Esophagus (tissue), 2 donors: Measurements from ENCODE around the gene CRIP2. TPM values are rescaled to one million over a fixed set of nuclear protein-coding genes. Genes with fewer than 3 reads are reported as not detected.

ENCODE experiments used
- H3K27ac ChIP-seq, 2 donors: one replicate each; pipeline ENCODE4 v1.5.1; 2013; ENCODE audit warnings: low read depth in 2 of 2, mild to moderate bottlenecking in 2 of 2, inconsistent platforms in 1 of 2, low read length in 1 of 2, moderate library complexity in 1 of 2
- H3K27me3 ChIP-seq, 2 donors: one replicate each; pipeline ENCODE4 v1.6.1; 2013; ENCODE audit warnings: low read length in 2 of 2, control low read depth in 1 of 2, mild to moderate bottlenecking in 1 of 2; ENCODE audit not compliant: insufficient read depth in 2 of 2, control insufficient read depth in 1 of 2
- H3K36me3 ChIP-seq, 2 donors: one replicate each; pipeline ENCODE4 v1.6.1; 2013; ENCODE audit warnings: low read length in 1 of 2; ENCODE audit not compliant: control insufficient read depth in 2 of 2, insufficient read depth in 2 of 2
- H3K4me1 ChIP-seq, 2 donors: one replicate each; pipeline ENCODE4 v1.6.1; 2013; ENCODE audit warnings: low read length in 1 of 2; ENCODE audit not compliant: control insufficient read depth in 2 of 2, insufficient read depth in 2 of 2
- H3K4me3 ChIP-seq, 2 donors: one replicate each; pipeline ENCODE4 v1.5.1; 2013; ENCODE audit warnings: low read length in 2 of 2, mild to moderate bottlenecking in 2 of 2, low read depth in 1 of 2, moderate library complexity in 1 of 2
- H3K9me3 ChIP-seq, 2 donors: one replicate each; pipeline ENCODE4 v1.6.1; 2013; ENCODE audit warnings: mild to moderate bottlenecking in 2 of 2, low read depth in 1 of 2, low read length in 1 of 2, moderate library complexity in 1 of 2; ENCODE audit not compliant: control insufficient read depth in 2 of 2, insufficient read depth in 1 of 2
- WGBS, 2 donors: extraction: QIAGEN DNeasy Blood & Tissue Kit; methylation state at CpG; one replicate each; pipeline ENCODE4 v1.1.7; 2013; 5-methylcytosine and 5-hydroxymethylcytosine counted together
- polyA plus RNA-seq, 2 donors: library from polyadenylated mRNA; stranded (reverse); fragments of 200-250 nt; gene quantifications; one replicate each; pipeline ENCODE4 v1.2.3, GENCODE V29; 2013
- donor health status: healthy with polysubstance abuse.
- donor health status: Bipolar disorder and iron deficiency.

Gene CRIP2
- polyA plus RNA-seq, 2 donors: 99.5 to 145 TPM

DNA sequence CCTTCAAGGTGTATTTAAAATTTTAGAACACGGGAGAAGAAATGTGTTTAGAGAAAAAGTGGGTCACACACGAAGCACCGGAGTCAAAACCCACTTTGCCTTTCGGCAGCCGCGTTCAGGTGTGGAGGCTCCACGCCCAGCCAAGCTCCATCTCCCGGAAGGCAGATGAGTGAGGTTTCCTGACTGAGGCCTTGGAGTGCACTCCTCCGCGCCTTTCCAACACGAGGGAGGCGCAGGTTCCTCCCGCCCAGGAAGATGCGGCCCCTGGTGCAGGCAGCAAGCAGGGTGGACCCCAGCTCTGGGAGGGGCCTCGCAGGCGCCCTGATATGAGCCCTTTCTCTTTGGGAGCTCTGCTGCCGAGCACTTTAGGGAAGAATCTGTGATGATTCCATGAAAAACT is 32.5 kb upstream of the CRIP2 start:
- Histone ChIP-seq H3K9me3 (peaks cover 0 to 3% of the 10 kb centered on the region in 2 donors), H3K4me1 (peaks cover 3 to 13% of the 10 kb centered on the region in 2 donors), H3K4me3 (no peak overlapping the region), H3K36me3 (peaks cover 0 to 14% of the 10 kb centered on the region in 2 donors), H3K27me3 (no peaks in the 10 kb centered on the region), H3K27ac (no peak overlapping the region)
- WGBS, 2 donors: 82% methylated on average over 17 of the region's 17 CpGs

GRCh38 chr14:105442834-105443233 is 31.8 kb upstream of the CRIP2 start:
- peaks cover 0 to 12% of the 10 kb centered on the region in 2 donors for H3K36me3 ChIP-seq
- H3K4me1 ChIP-seq: peaks cover 3 to 9% of the 10 kb centered on the region in 2 donors
- WGBS, 2 donors: 85 to 88% methylated on average over 12 of the region's 12 CpGs

DNA sequence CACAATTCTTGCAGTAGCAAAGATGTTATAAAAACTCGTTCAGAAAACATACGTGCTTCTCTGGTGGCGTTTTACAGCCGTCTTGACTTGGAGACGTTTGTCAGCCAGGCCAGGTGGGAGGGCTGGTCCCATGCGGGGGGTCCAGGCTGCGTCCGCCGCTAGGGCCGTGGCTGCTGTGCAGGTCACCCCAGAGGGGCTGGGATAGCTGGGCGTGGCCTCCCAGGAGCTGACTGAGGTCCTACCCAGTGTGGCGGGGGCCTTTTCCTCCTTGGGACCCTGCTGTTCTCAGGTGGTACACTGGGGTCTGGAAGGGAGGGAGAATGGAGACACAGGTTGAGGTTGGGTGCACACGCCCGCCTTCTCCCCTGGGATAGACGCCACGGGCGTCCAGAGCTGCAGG is 29.8 kb upstream of the CRIP2 start:
- H3K27ac ChIP-seq: no peak overlapping the region
- no peaks in the 10 kb centered on the region for H3K27me3 ChIP-seq
- peaks cover under 1 to 8% of the 10 kb centered on the region in 2 donors for H3K4me1 ChIP-seq
- no peak overlapping the region for H3K4me3 ChIP-seq
- H3K36me3 ChIP-seq: peaks cover 0 to 14% of the 10 kb centered on the region in 2 donors
- WGBS, 2 donors: 86 to 90% methylated on average over 17 of the region's 17 CpGs
- H3K9me3 ChIP-seq: no peaks in the 10 kb centered on the region

More at GRCh38 chr14:105442834-105443233, 31.8 kb upstream of the CRIP2 start:
- Histone ChIP-seq H3K27me3 (no peaks in the 10 kb centered on the region), H3K9me3 (no peaks in the 10 kb centered on the region), H3K4me3 (no peak overlapping the region), H3K27ac (no peak overlapping the region)

GRCh38 chr14:105445290-105445689 is 29.3 kb upstream of the CRIP2 start:
- H3K36me3 ChIP-seq: peaks cover 0 to 16% of the 10 kb centered on the region in 2 donors
- H3K27me3 ChIP-seq: no peaks in the 10 kb centered on the region
- no peak overlapping the region for H3K27ac ChIP-seq
- no peaks in the 10 kb centered on the region for H3K9me3 ChIP-seq
- 87 to 89% methylated on average over 24 of the region's 24 CpGs for WGBS, 2 donors
- peaks cover 0 to 4% of the 10 kb centered on the region in 2 donors for H3K4me1 ChIP-seq
- no peak overlapping the region for H3K4me3 ChIP-seq

GRCh38 chr14:105445901-105446845 is 28.4 kb upstream of the CRIP2 start:
- Histone ChIP-seq H3K4me3 (no peak overlapping the region), H3K36me3 (peaks cover 0 to 22% of the 10 kb centered on the region in 2 donors), H3K4me1 (no peaks in the 10 kb centered on the region), H3K27ac (no peak overlapping the region), H3K27me3 (no peaks in the 10 kb centered on the region), H3K9me3 (no peaks in the 10 kb centered on the region)
- WGBS, 2 donors: 90 to 93% methylated on average over 26 of the region's 26 CpGs

DNA sequence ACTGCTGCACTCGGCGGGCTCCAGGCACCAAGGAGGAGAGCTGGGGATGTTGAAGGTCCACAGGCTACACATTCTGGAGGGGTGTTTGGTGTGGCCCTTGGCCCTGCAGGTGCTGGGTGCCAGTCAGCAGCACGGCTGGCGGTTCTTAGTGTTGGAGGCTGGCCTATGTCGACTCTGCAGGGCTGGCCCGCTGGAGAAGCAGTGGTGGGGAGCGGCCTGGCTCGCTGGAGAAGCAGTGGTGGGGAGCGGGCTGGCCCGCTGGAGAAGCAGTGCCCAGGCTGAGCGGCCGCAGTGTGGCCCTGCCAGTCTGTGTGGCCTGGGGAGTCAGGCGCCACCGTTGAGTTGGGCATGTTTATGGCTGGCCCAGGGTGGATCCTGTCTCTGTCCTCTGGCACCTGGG is 27.6 kb upstream of the CRIP2 start:
- peaks cover 0 to 25% of the 10 kb centered on the region in 2 donors for H3K36me3 ChIP-seq
- no peak overlapping the region for H3K4me3 ChIP-seq
- no peaks in the 10 kb centered on the region for H3K27me3 ChIP-seq
- WGBS, 2 donors: 79 to 81% methylated on average over 14 of the region's 14 CpGs
- no peaks in the 10 kb centered on the region for H3K9me3 ChIP-seq
- H3K4me1 ChIP-seq: no peaks in the 10 kb centered on the region
- no peak overlapping the region for H3K27ac ChIP-seq

- peaks cover 0 to 34% of the 10 kb centered on the region in 2 donors for H3K36me3 ChIP-seq
- WGBS, 2 donors: 87% methylated on average over 31 of the region's 31 CpGs
- H3K27ac ChIP-seq: no peak overlapping the region
- no peaks in the 10 kb centered on the region for H3K4me1 ChIP-seq
- H3K9me3 ChIP-seq: no peaks in the 10 kb centered on the region
- H3K4me3 ChIP-seq: no peak overlapping the region
- no peaks in the 10 kb centered on the region for H3K27me3 ChIP-seq
Measured at GRCh38 chr14:105447651-105448640, 26.7 kb upstream of the CRIP2 start.

DNA sequence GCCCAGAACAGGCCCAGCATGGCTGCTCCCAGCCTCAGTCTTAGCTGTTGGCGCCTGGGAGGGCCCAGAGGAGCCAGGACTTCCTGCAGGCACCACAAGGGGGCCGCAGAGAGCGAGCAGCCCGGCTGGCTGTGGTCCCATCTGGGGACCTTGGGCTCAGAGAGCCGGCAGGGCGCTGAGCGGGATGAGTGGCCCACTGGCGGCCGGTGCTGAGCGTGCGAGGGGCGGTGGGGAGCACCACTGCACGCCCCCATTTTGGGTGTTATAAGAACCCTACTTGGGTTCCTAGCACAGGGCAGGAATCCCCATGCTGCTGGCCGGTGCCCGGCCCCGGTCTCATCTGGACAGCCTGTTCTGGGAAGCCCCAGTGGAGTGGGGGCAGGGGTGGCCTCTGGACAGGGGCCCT is 25.9 kb upstream of the CRIP2 start:
- H3K9me3 ChIP-seq: no peaks in the 10 kb centered on the region
- no peak overlapping the region for H3K4me3 ChIP-seq
- H3K27me3 ChIP-seq: no peaks in the 10 kb centered on the region
- no peak overlapping the region for H3K27ac ChIP-seq
- H3K36me3 ChIP-seq: peaks cover 0 to 39% of the 10 kb centered on the region in 2 donors
- WGBS, 2 donors: 44 to 45% methylated on average over 16 of the region's 16 CpGs
- H3K4me1 ChIP-seq: no peaks in the 10 kb centered on the region
